HG03066 (cell line): ENCODE results near the gene DYNLL2.
"Not testable (repeated sequence)": the region's sequence is repeated elsewhere in the genome, so short reads cannot be mapped to it uniquely, and the experiment has no call there.

ENCODE experiments used
- ATAC-seq: cut with Tn5 transposase; IDR thresholded peaks from one replicate; pipeline ENCODE4 v1.9.1; 2021; ENCODE audit warnings: low read depth; ENCODE audit not compliant: unreplicated experiment

The DYNLL2 gene

GRCh38 chr17:58097384-58098088, 14.3 kb downstream of the DYNLL2 start:
- no peak for ATAC-seq

- ATAC-seq, result no peak
Observed at GRCh38 chr17:58100506-58100905, 17.3 kb downstream of the DYNLL2 start.

GRCh38 chr17:58101898-58102297, 18.7 kb downstream of the DYNLL2 start:
- ATAC-seq, result not testable (repeated sequence)

- no peak for ATAC-seq
Observed at GRCh38 chr17:58105093-58105492, 21.9 kb downstream of the DYNLL2 start.

GRCh38 chr17:58107306-58107705, 24.1 kb downstream of the DYNLL2 start:
- no peak for ATAC-seq

- no peak for ATAC-seq
Observed at GRCh38 chr17:58109197-58109596, 26.0 kb downstream of the DYNLL2 start.

- ATAC-seq, result no peak
Observed at GRCh38 chr17:58110012-58110411, 26.8 kb downstream of the DYNLL2 start.

- no peak for ATAC-seq
Observed at GRCh38 chr17:58111676-58112075, 28.5 kb downstream of the DYNLL2 start.

- ATAC-seq, result no peak
Observed at GRCh38 chr17:58112970-58113631, 29.9 kb downstream of the DYNLL2 start.

GRCh38 chr17:58113947-58114346, 30.7 kb downstream of the DYNLL2 start:
- ATAC-seq, result no peak

GRCh38 chr17:58117382-58117781, 34.2 kb downstream of the DYNLL2 start:
- ATAC-seq, result no peak

- no peak for ATAC-seq
Observed at GRCh38 chr17:58119491-58119890, 36.3 kb downstream of the DYNLL2 start.

GRCh38 chr17:58120195-58120822, 37.1 kb downstream of the DYNLL2 start:
- no peak for ATAC-seq

GRCh38 chr17:58121925-58122324, 38.7 kb downstream of the DYNLL2 start:
- no peak for ATAC-seq

GRCh38 chr17:58127846-58128245, 44.6 kb downstream of the DYNLL2 start:
- no peak for ATAC-seq

GRCh38 chr17:58132697-58133096, 49.5 kb downstream of the DYNLL2 start:
- not testable (repeated sequence) for ATAC-seq

- no peak for ATAC-seq
Observed at GRCh38 chr17:58136669-58137279, 53.6 kb downstream of the DYNLL2 start.

- no peak for ATAC-seq
Observed at GRCh38 chr17:58141505-58141904, 58.3 kb downstream of the DYNLL2 start.

- not testable (repeated sequence) for ATAC-seq
Observed at GRCh38 chr17:58143335-58143734, 60.1 kb downstream of the DYNLL2 start.

GRCh38 chr17:58144801-58145200, 61.6 kb downstream of the DYNLL2 start:
- no peak for ATAC-seq
